GM19372 (cell line): ENCODE data around the gene FLVCR2.

Experiments used
- ATAC-seq: cut with Tn5 transposase; IDR thresholded peaks from one replicate; pipeline ENCODE4 v1.9.1; 2021; ENCODE audit warnings: mild to moderate bottlenecking, low read depth, moderate library complexity; ENCODE audit not compliant: unreplicated experiment

Gene FLVCR2

GRCh38 chr14:75626863-75627262 lies 48.4 kb downstream of the FLVCR2 start:
- ATAC-seq: no peak

- ATAC-seq: no peak
Measured at GRCh38 chr14:75627406-75627805, 49.0 kb downstream of the FLVCR2 start.

- ATAC-seq: no peak
Measured at GRCh38 chr14:75628816-75629215, 50.4 kb downstream of the FLVCR2 start.

- ATAC-seq: no peak
Measured at GRCh38 chr14:75630695-75631452, 52.5 kb downstream of the FLVCR2 start.

GRCh38 chr14:75631453-75631831 lies 53.0 kb downstream of the FLVCR2 start:
- ATAC-seq: no peak

- ATAC-seq: no peak
Measured at GRCh38 chr14:75634848-75635247, 56.4 kb downstream of the FLVCR2 start.

GRCh38 chr14:75636100-75636692 lies 57.8 kb downstream of the FLVCR2 start:
- ATAC-seq: no peak

- ATAC-seq: no peak
Measured at GRCh38 chr14:75640876-75641275, 62.5 kb downstream of the FLVCR2 start.

- ATAC-seq: no peak
Measured at GRCh38 chr14:75643985-75644384, 65.6 kb downstream of the FLVCR2 start.

- no peak for ATAC-seq
Measured at GRCh38 chr14:75645056-75645455, 66.6 kb downstream of the FLVCR2 start.

- ATAC-seq: no peak
Measured at GRCh38 chr14:75646762-75647161, 68.3 kb downstream of the FLVCR2 start.

- ATAC-seq: no peak
Measured at GRCh38 chr14:75647640-75648039, 69.2 kb downstream of the FLVCR2 start.

GRCh38 chr14:75648066-75648838 lies 69.8 kb downstream of the FLVCR2 start:
- no peak for ATAC-seq

- ATAC-seq: no peak
Measured at GRCh38 chr14:75649337-75649736, 70.9 kb downstream of the FLVCR2 start.

- ATAC-seq: no peak
Measured at GRCh38 chr14:75649773-75650172, 71.4 kb downstream of the FLVCR2 start.

GRCh38 chr14:75650253-75651058 lies 72.0 kb downstream of the FLVCR2 start:
- ATAC-seq: no peak

- no peak for ATAC-seq
Measured at GRCh38 chr14:75653563-75653962, 75.1 kb downstream of the FLVCR2 start.

GRCh38 chr14:75654127-75654732 lies 75.8 kb downstream of the FLVCR2 start:
- ATAC-seq: no peak

GRCh38 chr14:75655235-75655634 lies 76.8 kb downstream of the FLVCR2 start:
- ATAC-seq: no peak

- no peak for ATAC-seq
Measured at GRCh38 chr14:75657331-75657730, 78.9 kb downstream of the FLVCR2 start.
